Embryonic facial prominence (tissue), 1 donor: ENCODE results near the gene HRH1.
"Not testable (repeated sequence)": the region's sequence is repeated elsewhere in the genome, so short reads cannot be mapped to it uniquely, and the experiment has no call there.

Source experiments
- DNase-seq: peaks from one replicate; pipeline ENCODE4 v3.0.0-alpha.2; 2016; ENCODE audit errors: extremely low spot score

The HRH1 gene

GRCh38 chr3:11172096-11172690 is 17.9 kb downstream of the HRH1 start:
- no peak for DNase-seq

- no peak for DNase-seq
These were observed 19.7 kb downstream of the HRH1 start for GRCh38 chr3:11173828-11174465.

GRCh38 chr3:11178421-11178820 is 24.1 kb downstream of the HRH1 start:
- no peak for DNase-seq

- DNase-seq = not testable (repeated sequence)
These were observed 30.2 kb downstream of the HRH1 start for GRCh38 chr3:11184328-11184969.

GRCh38 chr3:11185144-11185543 is 30.9 kb downstream of the HRH1 start:
- no peak for DNase-seq

- no peak for DNase-seq
These were observed 31.4 kb downstream of the HRH1 start for GRCh38 chr3:11185564-11186317.

- no peak for DNase-seq
These were observed 32.0 kb downstream of the HRH1 start for GRCh38 chr3:11186318-11186692.

GRCh38 chr3:11186771-11187191 is 32.5 kb downstream of the HRH1 start:
- peak; percentile 69 for DNase-seq

GRCh38 chr3:11187681-11188080 is 33.4 kb downstream of the HRH1 start:
- DNase-seq = no peak

- DNase-seq = no peak
These were observed 33.9 kb downstream of the HRH1 start for GRCh38 chr3:11188231-11188630.

- no peak for DNase-seq
These were observed 40.9 kb downstream of the HRH1 start for GRCh38 chr3:11195201-11195600.

GRCh38 chr3:11195721-11196332 is 41.5 kb downstream of the HRH1 start:
- DNase-seq = no peak

GRCh38 chr3:11197484-11197883 is 43.2 kb downstream of the HRH1 start:
- DNase-seq = no peak

- DNase-seq = no peak
These were observed 43.8 kb downstream of the HRH1 start for GRCh38 chr3:11198070-11198469.

- DNase-seq = no peak
These were observed 44.2 kb downstream of the HRH1 start for GRCh38 chr3:11198495-11198894.

- no peak for DNase-seq
These were observed 45.9 kb downstream of the HRH1 start for GRCh38 chr3:11199902-11200845.

- no peak for DNase-seq
These were observed 47.1 kb downstream of the HRH1 start for GRCh38 chr3:11201251-11202019.

- DNase-seq = no peak
These were observed 49.7 kb downstream of the HRH1 start for GRCh38 chr3:11203961-11204360.

GRCh38 chr3:11204697-11205348 is 50.5 kb downstream of the HRH1 start:
- no peak for DNase-seq

- DNase-seq = not testable (repeated sequence)
These were observed 51.6 kb downstream of the HRH1 start for GRCh38 chr3:11205881-11206280.
